ENCODE measurements around the gene ISCA2. TPM values are rescaled to one million over a fixed set of nuclear protein-coding genes. Genes with fewer than 3 reads are reported as not detected.
"Not testable (repeated sequence)": the region's sequence is repeated elsewhere in the genome, so short reads cannot be mapped to it uniquely, and the experiment has no call there.

The ISCA2 gene
- total RNA-seq (2022) (23.7 and 26.9 TPM in 2 replicates), Bru-seq, nascent RNA (percentile 68 among the genes with signal in this experiment), BruChase-seq, experiment 1, labeled RNA remaining after a 6-hour chase (percentile 65 among the genes with signal in this experiment), BruChase-seq, experiment 2, labeled RNA remaining after a 2-hour chase (percentile 79 among the genes with signal in this experiment)
- long read RNA-seq, transcript ISCA2-204 (4 exons, 2,626 nt) = major isoform, 95 of 102 reads
- long read RNA-seq, partial matches to known transcripts = 2 of 102 reads
- long read RNA-seq, other reads (novel, unspliced or antisense) = 3 of 102 reads

- BruUV-seq (replicated peaks) = no TSS peak
- TF ChIP-seq, protein P1, sequence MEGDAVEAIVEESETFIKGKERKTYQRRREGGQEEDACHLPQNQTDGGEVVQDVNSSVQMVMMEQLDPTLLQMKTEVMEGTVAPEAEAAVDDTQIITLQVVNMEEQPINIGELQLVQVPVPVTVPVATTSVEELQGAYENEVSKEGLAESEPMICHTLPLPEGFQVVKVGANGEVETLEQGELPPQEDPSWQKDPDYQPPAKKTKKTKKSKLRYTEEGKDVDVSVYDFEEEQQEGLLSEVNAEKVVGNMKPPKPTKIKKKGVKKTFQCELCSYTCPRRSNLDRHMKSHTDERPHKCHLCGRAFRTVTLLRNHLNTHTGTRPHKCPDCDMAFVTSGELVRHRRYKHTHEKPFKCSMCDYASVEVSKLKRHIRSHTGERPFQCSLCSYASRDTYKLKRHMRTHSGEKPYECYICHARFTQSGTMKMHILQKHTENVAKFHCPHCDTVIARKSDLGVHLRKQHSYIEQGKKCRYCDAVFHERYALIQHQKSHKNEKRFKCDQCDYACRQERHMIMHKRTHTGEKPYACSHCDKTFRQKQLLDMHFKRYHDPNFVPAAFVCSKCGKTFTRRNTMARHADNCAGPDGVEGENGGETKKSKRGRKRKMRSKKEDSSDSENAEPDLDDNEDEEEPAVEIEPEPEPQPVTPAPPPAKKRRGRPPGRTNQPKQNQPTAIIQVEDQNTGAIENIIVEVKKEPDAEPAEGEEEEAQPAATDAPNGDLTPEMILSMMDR (IDR thresholded peaks at IDR 0.05; ENCODE audit: unreplicated experiment) = no peak
- no peaks in the 10 kb centered on the region for H3K9me3 Mint-ChIP-seq (ENCODE audit: low read depth, unreplicated experiment)
- no peak within 1 kb of the TSS for H3K4me3 Mint-ChIP-seq (ENCODE audit: low read depth, unreplicated experiment)
- intact Hi-C loops (cut with micrococcal nuclease; ENCODE audit: unreplicated experiment) = loop anchor here (5.0 kb wide), 2 partner anchors 124 to 131 kb away; no protein-coding TSS in a partner anchor
- CTCF ChIA-PET = interaction anchor here (0.7 to 2.1 kb wide), 8 partner anchors 10 to 124 kb away, joined by 3 to 15 read pairs (median 4); no protein-coding TSS in a partner anchor
- peak; percentile 100 for DNase-seq
- peaks cover 31% of the 10 kb centered on the region for H3K4me1 Mint-ChIP-seq (ENCODE audit: low read depth, unreplicated experiment)
- H3K36me3 Mint-ChIP-seq (ENCODE audit: insufficient read depth, unreplicated experiment) = no peaks in the 10 kb centered on the region
- no peaks in the 10 kb centered on the region for H3K27me3 Mint-ChIP-seq (ENCODE audit: unreplicated experiment)
- H3K27ac Mint-ChIP-seq (ENCODE audit: unreplicated experiment) = peak within 1 kb of the TSS; percentile 86
Observed at GRCh38 chr14:74493343-74494261, at the start of gene ISCA2. TSS of gene ISCA2 (plus strand) at chr14:74493765. CDS start at chr14:74493775, 10 bp downstream.

GRCh38 chr14:74444866-74445265, 48.7 kb upstream of the ISCA2 start:
- DNase-seq = no peak
- Mint-ChIP-seq H3K9me3 (ENCODE audit: low read depth, unreplicated experiment) (no peaks in the 10 kb centered on the region), H3K36me3 (ENCODE audit: insufficient read depth, unreplicated experiment) (no peaks in the 10 kb centered on the region), H3K27ac (ENCODE audit: unreplicated experiment) (no peak overlapping the region), H3K4me3 (ENCODE audit: low read depth, unreplicated experiment) (no peak overlapping the region), H3K27me3 (ENCODE audit: unreplicated experiment) (peaks cover 38% of the 10 kb centered on the region), H3K4me1 (ENCODE audit: low read depth, unreplicated experiment) (no peaks in the 10 kb centered on the region)
- intact Hi-C loops (cut with micrococcal nuclease; ENCODE audit: unreplicated experiment) = no loop called here
- no TSS peak for BruUV-seq (replicated peaks)
- TF ChIP-seq, protein P1 (IDR thresholded peaks at IDR 0.05; ENCODE audit: unreplicated experiment) = no peak
- CTCF ChIA-PET = interaction anchor here (0.5 kb wide), 1 partner anchor 13 kb away, joined by 3 read pairs; no protein-coding TSS in a partner anchor

GRCh38 chr14:74454397-74454796, 39.2 kb upstream of the ISCA2 start:
- CTCF ChIA-PET = not testable (repeated sequence)

GRCh38 chr14:74456684-74457564, 36.6 kb upstream of the ISCA2 start:
- peaks cover 36% of the 10 kb centered on the region for H3K27me3 Mint-ChIP-seq (ENCODE audit: unreplicated experiment)
- TF ChIP-seq, protein P1 (IDR thresholded peaks at IDR 0.05; ENCODE audit: unreplicated experiment) = no peak
- no peaks in the 10 kb centered on the region for H3K4me1 Mint-ChIP-seq (ENCODE audit: low read depth, unreplicated experiment)
- no peak overlapping the region for H3K27ac Mint-ChIP-seq (ENCODE audit: unreplicated experiment)
- intact Hi-C loops (cut with micrococcal nuclease; ENCODE audit: unreplicated experiment) = no loop called here
- no TSS peak for BruUV-seq (replicated peaks)
- no peak overlapping the region for H3K4me3 Mint-ChIP-seq (ENCODE audit: low read depth, unreplicated experiment)
- DNase-seq = no peak
- H3K36me3 Mint-ChIP-seq (ENCODE audit: insufficient read depth, unreplicated experiment) = no peaks in the 10 kb centered on the region
- H3K9me3 Mint-ChIP-seq (ENCODE audit: low read depth, unreplicated experiment) = peaks cover 3% of the 10 kb centered on the region
- CTCF ChIA-PET = interaction anchor here (1.6 kb wide), 1 partner anchor 56 kb away, joined by 8 read pairs; no protein-coding TSS in a partner anchor

More at GRCh38 chr14:74454397-74454796, 39.2 kb upstream of the ISCA2 start:
- DNase-seq; H3K27ac Mint-ChIP-seq (ENCODE audit: unreplicated experiment); H3K9me3 Mint-ChIP-seq (ENCODE audit: low read depth, unreplicated experiment); BruUV-seq (replicated peaks); intact Hi-C loops (cut with micrococcal nuclease; ENCODE audit: unreplicated experiment); H3K36me3 Mint-ChIP-seq (ENCODE audit: insufficient read depth, unreplicated experiment); H3K4me1 Mint-ChIP-seq (ENCODE audit: low read depth, unreplicated experiment); H3K4me3 Mint-ChIP-seq (ENCODE audit: low read depth, unreplicated experiment): not testable (repeated sequence)
- peaks cover 27% of the 10 kb centered on the region for H3K27me3 Mint-ChIP-seq (ENCODE audit: unreplicated experiment)

Data from Calu3 (cell line).